Stimulated activated CD8-positive, alpha-beta memory T cell treated with anti-CD3 and anti-CD28 coated beads, Interleukin-4, amount 100 ng/mL, for 24 hours (primary cell): ENCODE results near the gene ACOD1.
A peak's percentile ranks its signal among the peaks of the same experiment; 100 is the strongest.

Source experiments
- DNase-seq: peaks from one replicate; pipeline ENCODE4 v3.0.0-alpha.2; 2020; ENCODE audit warnings: low read depth

ACOD1 gene

GRCh38 chr13:76991796-76992547, 43.7 kb downstream of the ACOD1 start, which contains the start of gene CLN5:
CLN5 (plus strand) TSS chr13:76992081; CDS start chr13:76992099, 18 bp downstream.
- peak; percentile 90 for DNase-seq

- no peak for DNase-seq
These were observed 44.3 kb downstream of the ACOD1 start for GRCh38 chr13:76992548-76993001.

- no peak for DNase-seq
These were observed 44.7 kb downstream of the ACOD1 start for GRCh38 chr13:76993021-76993420.

- no peak for DNase-seq
These were observed 45.2 kb downstream of the ACOD1 start for GRCh38 chr13:76993473-76993872.

GRCh38 chr13:76994281-76994680, 46.0 kb downstream of the ACOD1 start:
- no peak for DNase-seq

GRCh38 chr13:77000475-77000874, 52.2 kb downstream of the ACOD1 start:
- DNase-seq = no peak

GRCh38 chr13:77001540-77001939, 53.2 kb downstream of the ACOD1 start:
- no peak for DNase-seq

- no peak for DNase-seq
These were observed 53.8 kb downstream of the ACOD1 start for GRCh38 chr13:77001963-77002587.

- DNase-seq = no peak
These were observed 54.4 kb downstream of the ACOD1 start for GRCh38 chr13:77002590-77003190.
